Upper lobe of right lung (tissue), 1 donor: ENCODE data around the gene USF1. TPM values are rescaled to one million over a fixed set of nuclear protein-coding genes. Genes with fewer than 3 reads are reported as not detected.
"Not testable (repeated sequence)": the region's sequence is repeated elsewhere in the genome, so short reads cannot be mapped to it uniquely, and the experiment has no call there.

Source experiments
- ATAC-seq: fragments of 200-7000 bp; cut with Tn5 transposase; one replicate; pipeline ENCODE4 v1.9.1; 2020; ENCODE audit warnings: mild to moderate bottlenecking, moderate library complexity
- DNase-seq: peaks from one replicate; pipeline ENCODE4 v3.0.0-alpha.2; 2020
- H3K27ac ChIP-seq: fragments of 200-600 bp; one replicate; pipeline ENCODE4 v1.8.0; 2022
- H3K27me3 ChIP-seq: fragments of 200-600 bp; one replicate; pipeline ENCODE4 v1.8.0; 2022; ENCODE audit warnings: mild to moderate bottlenecking
- H3K36me3 ChIP-seq: fragments of 200-600 bp; one replicate; pipeline ENCODE4 v1.8.0; 2022
- H3K4me1 ChIP-seq: fragments of 200-600 bp; one replicate; pipeline ENCODE4 v1.8.0; 2022
- H3K4me3 ChIP-seq: fragments of 200-600 bp; one replicate; pipeline ENCODE4 v1.8.0; 2022; ENCODE audit warnings: mild to moderate bottlenecking
- H3K9me3 ChIP-seq: fragments of 200-600 bp; one replicate; pipeline ENCODE4 v1.8.0; 2022
- CTCF ChIP-seq: fragments of 200-600 bp; IDR thresholded peaks from one replicate; pipeline ENCODE4 v1.8.0; 2022; ENCODE audit warnings: antibody characterized with exemption
- intact Hi-C: fragments of 100-400 bp; cut with DNase I; formaldehyde crosslinking; loops from one replicate; pipeline ENCODE4 v1.11.0; 2022
- total RNA-seq: library from RNA; stranded (reverse); fragmentation: NEBNext Ultra II Directional; extraction: Animal tissue kit (Norgen Biotek cat#: 25700); gene quantifications from one replicate; pipeline ENCODE4 v1.2.1, GENCODE V29; 2021
- donor health status: DM: no; HTN: yes; CAD: no; lungs with severe emphysema.

The USF1 gene
- total RNA-seq, 1 donor from 2014 or later: 67.6 TPM

GRCh38 chr1:161032409-161032808 lies 13.4 kb downstream of the USF1 start:
- DNase-seq: no peak
- no peak for TF ChIP-seq CTCF
- Histone ChIP-seq H3K27me3 (no peaks in the 10 kb centered on the region), H3K9me3 (no peaks in the 10 kb centered on the region), H3K36me3 (no peaks in the 10 kb centered on the region), H3K4me1 (peaks cover 10% of the 10 kb centered on the region), H3K4me3 (no peak overlapping the region), H3K27ac (no peak overlapping the region)
- intact Hi-C loops: no loop called here
- no peak for ATAC-seq

GRCh38 chr1:161031874-161032273 lies 13.9 kb downstream of the USF1 start:
- Histone ChIP-seq H3K4me1 (peaks cover 10% of the 10 kb centered on the region), H3K9me3 (no peaks in the 10 kb centered on the region), H3K27ac (no peak overlapping the region), H3K4me3 (no peak overlapping the region), H3K36me3 (no peaks in the 10 kb centered on the region), H3K27me3 (no peaks in the 10 kb centered on the region)
- no peak for TF ChIP-seq CTCF
- DNase-seq (no peak), ATAC-seq (no peak)
- intact Hi-C loops: no loop called here

GRCh38 chr1:161029466-161029865 lies 16.3 kb downstream of the USF1 start:
- H3K36me3 ChIP-seq, H3K9me3 ChIP-seq, H3K27ac ChIP-seq, ATAC-seq, H3K27me3 ChIP-seq, H3K4me3 ChIP-seq, intact Hi-C loops: not testable (repeated sequence)
- peaks cover 10% of the 10 kb centered on the region for H3K4me1 ChIP-seq
- peak; percentile 32 for DNase-seq

- H3K27ac ChIP-seq, DNase-seq, intact Hi-C loops, H3K36me3 ChIP-seq, ATAC-seq, H3K4me1 ChIP-seq, H3K27me3 ChIP-seq, H3K9me3 ChIP-seq, H3K4me3 ChIP-seq: not testable (repeated sequence)
Measured at GRCh38 chr1:161026954-161027353, 18.8 kb downstream of the USF1 start.

- H3K36me3 ChIP-seq, H3K4me3 ChIP-seq, H3K27me3 ChIP-seq, intact Hi-C loops, H3K9me3 ChIP-seq, ATAC-seq, H3K27ac ChIP-seq: not testable (repeated sequence)
- DNase-seq: peak; percentile 13
- H3K4me1 ChIP-seq: peaks cover 40% of the 10 kb centered on the region
Measured at GRCh38 chr1:161022432-161022831, 23.3 kb downstream of the USF1 start.

- ATAC-seq: no peak
Measured at GRCh38 chr1:161021970-161022353, 23.8 kb downstream of the USF1 start.

More at GRCh38 chr1:161021970-161022353, 23.8 kb downstream of the USF1 start:
- no peak for TF ChIP-seq CTCF
- DNase-seq: no peak
- H3K36me3 ChIP-seq: no peaks in the 10 kb centered on the region
- intact Hi-C loops: no loop called here
- H3K4me3 ChIP-seq: peak overlapping the region; percentile 69
- H3K27me3 ChIP-seq: no peaks in the 10 kb centered on the region
- H3K27ac ChIP-seq: peak overlapping the region; percentile 84
- no peaks in the 10 kb centered on the region for H3K9me3 ChIP-seq
- H3K4me1 ChIP-seq: peaks cover 44% of the 10 kb centered on the region
